Thyroid gland (tissue), 4 donors: ENCODE results near the gene COG3. TPM values are rescaled to one million over a fixed set of nuclear protein-coding genes. Genes with fewer than 3 reads are reported as not detected.
"Not testable (repeated sequence)": the region's sequence is repeated elsewhere in the genome, so short reads cannot be mapped to it uniquely, and the experiment has no call there.

Source experiments
- DNase-seq, 2 donors: peaks; one replicate each; pipeline ENCODE4 v3.0.0-alpha.2; 2019
- H3K27ac ChIP-seq, 3 donors: fragments of 200-600 bp; sonication (generic); 1 replicate in 2 of 3; 2 replicates in 1 of 3; pipeline ENCODE4 v1.5.1; 2016 to 2019; ENCODE audit warnings: mild to moderate bottlenecking in 1 of 3, moderate library complexity in 1 of 3
- H3K27me3 ChIP-seq: fragments of 200-600 bp; sonication (generic); one replicate; pipeline ENCODE4 v1.5.1; 2019
- H3K36me3 ChIP-seq, 2 donors: fragments of 200-600 bp; sonication (generic); one replicate each; pipeline ENCODE4 v1.5.1; 2016 to 2019
- H3K4me1 ChIP-seq, 2 donors: fragments of 200-600 bp; sonication (generic); one replicate each; pipeline ENCODE4 v1.5.1; 2017 to 2019
- H3K4me3 ChIP-seq, 3 donors: fragments of 200-600 bp; sonication (generic); replicated peaks in 1 of 3; 1 replicate in 2 of 3; 2 replicates in 1 of 3; pipeline ENCODE4 v1.5.1; 2016; ENCODE audit warnings: mild to moderate bottlenecking in 1 of 3
- H3K9me3 ChIP-seq: fragments of 200-600 bp; sonication (generic); one replicate; pipeline ENCODE4 v1.5.1; 2017
- CTCF ChIP-seq, 6 experiments: fragments of 200-600 bp in 3 of 6; fragments of 450-650 bp in 3 of 6; sonication (generic) in 3 of 6; IDR thresholded peaks; one replicate each; pipeline ENCODE4 v1.5.1; 2016 to 2019; ENCODE audit warnings: antibody characterized with exemption in 6 of 6, mild to moderate bottlenecking in 2 of 6, inconsistent platforms in 1 of 6, moderate library complexity in 1 of 6
- POLR2A ChIP-seq, 2 donors: fragments of 450-650 bp; IDR thresholded peaks; one replicate each; pipeline ENCODE4 v1.6.1; 2017; ENCODE audit warnings: antibody characterized with exemption in 2 of 2, mild to moderate bottlenecking in 2 of 2, moderate library complexity in 1 of 2
- WGBS, 2 donors: methylation state at CpG; one replicate each; pipeline ENCODE4 v1.1.5; 2017; 5-methylcytosine and 5-hydroxymethylcytosine counted together
- intact Hi-C: fragments of 100-400 bp; cut with DNase I; formaldehyde crosslinking; loops from one replicate; pipeline ENCODE4 v1.15.1; 2023
- total RNA-seq, 4 donors: library from RNA; depleted of rRNA; stranded (reverse); fragments of >200 nt; gene quantifications; one replicate each; pipeline ENCODE4 v1.2.3, GENCODE V29; 2016

COG3 gene
- total RNA-seq, 4 donors from 2014 or later: 35.9 to 56.0 (median 45.0) TPM

DNA sequence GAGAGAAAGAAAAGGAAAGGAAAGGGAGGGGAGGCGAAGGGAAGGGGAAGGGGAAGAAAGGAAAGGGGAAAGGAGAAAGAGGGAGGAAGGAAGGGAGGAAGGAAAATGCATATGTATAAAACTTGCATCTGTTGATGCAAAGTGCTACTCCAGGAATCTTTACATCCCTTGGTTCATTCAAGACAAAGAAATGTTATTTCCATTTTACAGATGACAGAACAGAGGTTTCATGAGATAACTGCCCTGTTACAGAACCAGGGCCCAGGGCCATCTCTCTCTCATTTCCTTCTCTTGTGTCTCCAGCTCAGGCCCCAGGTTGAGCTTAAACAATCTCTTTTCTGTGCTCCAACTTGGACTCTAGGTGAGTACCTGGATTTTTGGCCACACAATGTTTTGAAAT lies 44.8 kb upstream of the COG3 start:
- Histone ChIP-seq H3K36me3 (no peaks in the 10 kb centered on the region), H3K27ac (no peak overlapping the region), H3K9me3 (no peaks in the 10 kb centered on the region), H3K4me1 (peaks cover 10 to 14% of the 10 kb centered on the region in 2 donors), H3K27me3 (no peaks in the 10 kb centered on the region), H3K4me3 (no peak overlapping the region)
- intact Hi-C loops: loop anchor here (2.0 to 10.0 kb wide), 2 partner anchors 45 to 75 kb away; partner anchors contain the start of genes COG3 and TPT1
- TF ChIP-seq CTCF (IDR thresholded peaks at IDR 0.05) (no peak), POLR2A (IDR thresholded peaks at IDR 0.05) (no peak)
- no peak for DNase-seq
- 89 to 100% methylated on average over 1 of the region's 1 CpG for WGBS, 2 donors

- TF ChIP-seq POLR2A (IDR thresholded peaks at IDR 0.05): no peak
- TF ChIP-seq CTCF (IDR thresholded peaks at IDR 0.05): no peak
- Histone ChIP-seq H3K27ac (no peak overlapping the region), H3K36me3 (no peaks in the 10 kb centered on the region), H3K4me3 (no peak overlapping the region), H3K27me3 (no peaks in the 10 kb centered on the region), H3K4me1 (no peaks in the 10 kb centered on the region), H3K9me3 (no peaks in the 10 kb centered on the region)
- intact Hi-C loops: no loop called here
- no peak for DNase-seq
- 71 to 79% methylated on average over 3 of the region's 3 CpGs for WGBS, 2 donors
Measured at GRCh38 chr13:45422731-45423292, 41.9 kb upstream of the COG3 start.

DNA sequence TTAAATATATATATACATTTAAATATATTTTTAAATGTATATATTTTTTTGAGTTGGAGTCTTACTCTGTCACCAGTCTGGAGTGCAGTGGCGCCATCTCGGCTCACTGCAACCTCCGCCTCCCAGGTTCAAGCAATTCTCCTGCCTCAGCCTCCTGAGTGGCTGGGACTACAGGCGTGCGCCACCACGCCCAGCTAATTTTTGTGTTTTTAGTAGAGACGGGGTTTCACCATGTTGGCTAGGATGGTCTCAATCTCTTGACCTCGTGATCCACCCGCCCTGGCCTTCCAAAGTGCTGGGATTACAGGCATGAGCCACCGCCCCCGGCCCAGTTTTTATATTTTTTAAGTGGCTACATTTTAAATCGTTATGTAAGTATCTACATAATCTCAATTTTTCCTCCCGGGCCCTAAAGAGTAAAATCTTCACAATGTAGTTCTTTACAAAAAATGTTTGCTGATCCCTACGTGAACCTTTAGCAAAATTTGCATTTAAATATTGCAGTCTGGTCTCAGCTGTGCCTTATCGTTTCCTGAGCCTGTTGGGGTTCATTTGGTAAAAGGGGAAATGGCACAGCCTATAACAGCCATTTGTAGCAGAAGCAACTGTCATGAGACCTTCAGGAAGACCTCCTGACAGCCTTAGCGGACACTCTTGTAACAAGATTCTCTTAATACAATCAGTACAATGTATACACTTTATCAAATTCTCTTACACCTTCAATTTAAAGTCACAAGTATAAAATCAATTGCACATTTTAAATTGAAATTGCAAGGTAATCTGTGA lies 38.5 kb upstream of the COG3 start:
- WGBS, 2 donors: 88% methylated on average over 16 of the region's 16 CpGs
- H3K27ac ChIP-seq, intact Hi-C loops, H3K4me1 ChIP-seq, H3K36me3 ChIP-seq, DNase-seq, H3K4me3 ChIP-seq, H3K27me3 ChIP-seq, H3K9me3 ChIP-seq: not testable (repeated sequence)

DNA sequence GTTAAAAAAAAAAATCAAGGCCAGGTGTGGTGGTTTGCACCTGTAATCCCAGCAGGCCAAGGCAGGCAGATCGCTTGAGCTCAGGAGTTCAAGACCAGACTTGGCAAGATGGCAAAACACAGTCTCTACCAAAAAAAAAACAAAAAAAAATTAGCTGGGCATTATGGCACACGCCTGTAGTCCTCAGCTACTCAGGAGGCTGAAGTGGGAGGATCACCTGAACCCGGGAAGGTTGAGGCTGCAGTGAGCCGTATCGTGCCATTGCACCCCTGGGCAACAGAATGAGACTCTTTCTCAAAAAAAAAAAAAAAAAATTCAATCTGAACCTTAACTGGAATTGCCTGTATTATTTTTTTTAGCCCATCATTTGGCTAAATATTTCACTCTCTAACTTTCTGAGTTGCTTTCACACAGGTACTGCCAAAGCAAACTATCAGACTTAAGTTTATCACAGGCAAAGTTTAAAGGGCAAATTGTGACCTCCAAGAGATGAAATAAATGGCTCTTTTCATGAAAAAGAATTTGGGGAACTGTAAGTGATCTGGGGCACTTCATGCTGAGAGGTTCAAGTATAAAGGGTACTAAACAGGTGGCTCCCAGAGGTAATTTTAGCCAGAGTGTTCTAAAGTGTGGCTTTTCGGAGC lies 31.9 kb upstream of the COG3 start:
- DNase-seq: no peak
- 92 to 93% methylated on average over 6 of the region's 6 CpGs for WGBS, 2 donors
- Histone ChIP-seq H3K27me3 (no peaks in the 10 kb centered on the region), H3K27ac (no peak overlapping the region), H3K4me1 (no peaks in the 10 kb centered on the region), H3K36me3 (no peaks in the 10 kb centered on the region), H3K4me3 (no peak overlapping the region), H3K9me3 (no peaks in the 10 kb centered on the region)
- intact Hi-C loops: no loop called here
- TF ChIP-seq POLR2A (IDR thresholded peaks at IDR 0.05) (no peak), CTCF (IDR thresholded peaks at IDR 0.05) (no peak)

DNA sequence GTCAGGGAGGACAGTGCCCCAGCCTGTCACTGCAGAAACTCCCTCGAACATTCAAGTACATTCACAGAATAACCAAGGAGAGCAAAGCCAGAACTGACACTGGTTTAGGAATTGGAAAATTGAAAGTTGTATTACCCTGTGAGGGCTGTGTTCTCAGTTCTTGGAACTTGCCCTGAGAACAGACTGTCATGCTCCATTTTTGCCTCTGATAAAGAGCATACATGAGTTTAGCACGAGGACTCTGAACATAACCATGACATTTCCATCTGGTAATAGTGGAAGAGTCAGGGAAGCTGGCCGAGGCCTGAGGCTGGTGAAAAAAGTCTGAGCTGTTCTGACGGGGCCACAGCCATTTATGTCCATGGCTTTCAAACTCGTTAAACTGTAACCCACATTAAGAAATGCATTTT lies 31.4 kb upstream of the COG3 start:
- intact Hi-C loops: no loop called here

More for the DNA sequence above, 31.4 kb upstream of the COG3 start:
- Histone ChIP-seq H3K27ac (no peak overlapping the region), H3K4me1 (no peaks in the 10 kb centered on the region), H3K27me3 (no peaks in the 10 kb centered on the region), H3K36me3 (no peaks in the 10 kb centered on the region), H3K9me3 (no peaks in the 10 kb centered on the region), H3K4me3 (no peak overlapping the region)
- no peak for DNase-seq
- TF ChIP-seq CTCF (IDR thresholded peaks at IDR 0.05) (no peak), POLR2A (IDR thresholded peaks at IDR 0.05) (no peak)
- 65 to 70% methylated on average over 5 of the region's 5 CpGs for WGBS, 2 donors
